IMR-90 (cell line): Measurements from ENCODE around the gene FOXP1. TPM values are rescaled to one million over a fixed set of nuclear protein-coding genes. Genes with fewer than 3 reads are reported as not detected.

Experiments
- ATAC-seq: fragments of 200-7000 bp; cut with Tn5 transposase; 2 replicates; pipeline ENCODE4 v1.9.1; 2020; ENCODE audit warnings: low read depth, mild to moderate bottlenecking, moderate library complexity
- BruUV-seq: library from RNA; stranded (reverse); fragments of 400-500 nt; replicated peaks from 2 replicates; lab custom pipeline; 2021; lab: Mats Ljungman, UMichigan
- CTCF ChIA-PET: fragments of 300-600 bp; formaldehyde crosslinking; extraction: SDS; loops from one replicate; lab custom pipeline; 2021; ENCODE audit warnings: antibody characterized with exemption; lab: Yijun Ruan, JAX
- POLR2A ChIA-PET: fragments of 300-600 bp; sonication (Branson Sonifier 250); formaldehyde crosslinking; loops from one replicate; lab custom pipeline; 2022; ENCODE audit warnings: antibody characterized with exemption; ENCODE audit not compliant: unreplicated experiment; lab: Charles Lee
- DNase-seq: peaks from one replicate; pipeline ENCODE4 v3.0.0; 2013
- H2AFZ ChIP-seq: replicated peaks from 2 replicates; pipeline ENCODE3; 2013; ENCODE audit warnings: low read length, mild to moderate bottlenecking; ENCODE audit not compliant: poor library complexity
- H2AK5ac ChIP-seq: 2 replicates; pipeline ENCODE4 v1.6.1; 2013; ENCODE audit warnings: low read depth, low read length, inconsistent platforms
- H2AK9ac ChIP-seq: replicated peaks from 2 replicates; pipeline ENCODE3; 2013; ENCODE audit warnings: mild to moderate bottlenecking, low read depth, low read length, moderate library complexity; ENCODE audit not compliant: poor library complexity
- H2BK120ac ChIP-seq: 2 replicates; pipeline ENCODE4 v1.6.1; 2013; ENCODE audit warnings: low read depth, low read length, inconsistent platforms
- H2BK15ac ChIP-seq: 3 replicates; pipeline ENCODE4 v1.6.1; 2013; ENCODE audit warnings: low read depth, low read length, inconsistent platforms
- H2BK20ac ChIP-seq: 2 replicates; pipeline ENCODE4 v1.6.1; 2013; ENCODE audit warnings: low read depth, mild to moderate bottlenecking, inconsistent platforms, low read length, moderate library complexity
- H2BK5ac ChIP-seq: 2 replicates; pipeline ENCODE4 v1.6.1; 2013; ENCODE audit warnings: mild to moderate bottlenecking, low read depth, low read length, inconsistent platforms; ENCODE audit not compliant: poor library complexity, severe bottlenecking
- H3K14ac ChIP-seq: replicated peaks from 2 replicates; pipeline ENCODE4 v1.6.1; 2013; ENCODE audit warnings: low read depth, low read length, inconsistent platforms
- H3K18ac ChIP-seq: 2 replicates; pipeline ENCODE4 v1.6.1; 2013; ENCODE audit warnings: low read depth, low read length, control low read depth
- H3K23ac ChIP-seq: 2 replicates; pipeline ENCODE4 v1.6.1; 2013; ENCODE audit warnings: low read depth, low read length, inconsistent platforms
- H3K27ac ChIP-seq: 2 replicates; pipeline ENCODE4 v1.5.1; 2013; ENCODE audit warnings: mild to moderate bottlenecking, control low read depth, low read length; ENCODE audit not compliant: insufficient read depth
- H3K27me3 ChIP-seq: 2 replicates; pipeline ENCODE4 v1.6.1; 2013; ENCODE audit warnings: low read length; ENCODE audit not compliant: control insufficient read depth, insufficient read depth
- H3K36me3 ChIP-seq: 2 replicates; pipeline ENCODE4 v1.6.1; 2013; ENCODE audit warnings: low read length, mixed read lengths; ENCODE audit not compliant: control insufficient read depth, insufficient read depth
- H3K4ac ChIP-seq: 2 replicates; pipeline ENCODE4 v1.6.1; 2013; ENCODE audit warnings: low read depth, low read length, inconsistent platforms
- H3K4me1 ChIP-seq: 2 replicates; pipeline ENCODE4 v1.6.1; 2013; ENCODE audit warnings: low read length, mixed read lengths; ENCODE audit not compliant: control insufficient read depth, insufficient read depth
- H3K4me2 ChIP-seq: 2 replicates; pipeline ENCODE4 v1.6.1; 2013; ENCODE audit warnings: low read depth, mild to moderate bottlenecking, control low read depth, low read length, moderate library complexity
- H3K4me3 ChIP-seq: 2 replicates; pipeline ENCODE4 v1.5.1; 2013; ENCODE audit warnings: low read depth, mild to moderate bottlenecking, control low read depth, low read length, moderate library complexity; ENCODE audit not compliant: insufficient read depth
- H3K56ac ChIP-seq: 2 replicates; pipeline ENCODE4 v1.6.1; 2013; ENCODE audit warnings: low read length, inconsistent platforms; ENCODE audit not compliant: insufficient read depth; ENCODE audit errors: extremely low read depth
- H3K79me1 ChIP-seq, 2 experiments: 2 replicates each; pipeline ENCODE4 v1.6.1; 2013; ENCODE audit warnings: low read length in 2 of 2, inconsistent platforms in 1 of 2, low read depth in 1 of 2
- H3K9ac ChIP-seq: 2 replicates; pipeline ENCODE4 v1.6.1; 2013; ENCODE audit warnings: low read depth, low read length, control low read depth
- H3K9me1 ChIP-seq: 2 replicates; pipeline ENCODE4 v1.6.1; 2013; ENCODE audit warnings: low read length, inconsistent platforms; ENCODE audit not compliant: insufficient read depth
- H3K9me3 ChIP-seq: 2 replicates; pipeline ENCODE4 v1.6.1; 2013; ENCODE audit warnings: low read length; ENCODE audit not compliant: control insufficient read depth, insufficient read depth
- H4K20me1 ChIP-seq: 2 replicates; pipeline ENCODE4 v1.6.1; 2013; ENCODE audit warnings: low read length, inconsistent platforms; ENCODE audit not compliant: insufficient read depth
- H4K5ac ChIP-seq: 2 replicates; pipeline ENCODE4 v1.6.1; 2013; ENCODE audit warnings: mild to moderate bottlenecking, low read depth, low read length, control low read depth
- H4K8ac ChIP-seq, 2 experiments: 2 replicates each; pipeline ENCODE4 v1.6.1; 2013; ENCODE audit warnings: low read depth in 2 of 2, low read length in 2 of 2, control low read depth in 1 of 2, inconsistent platforms in 1 of 2
- H4K91ac ChIP-seq: 2 replicates; pipeline ENCODE4 v1.6.1; 2013; ENCODE audit warnings: low read depth, low read length, inconsistent platforms; ENCODE audit not compliant: insufficient read depth
- FOS ChIP-seq: fragments of 150-350 bp; IDR thresholded peaks from 2 replicates; pipeline ENCODE4 v1.6.1; 2016; ENCODE audit warnings: low read depth, low read length
- NFE2L2 ChIP-seq: fragments of 150-350 bp; IDR thresholded peaks from 2 replicates; pipeline ENCODE4 v1.6.1; 2016; ENCODE audit warnings: low read depth, mild to moderate bottlenecking, low read length
- POLR2A ChIP-seq: IDR thresholded peaks from 2 replicates; pipeline ENCODE4 v1.6.1; 2012; ENCODE audit warnings: mild to moderate bottlenecking, low read depth, low read length
- SMC3 ChIP-seq: fragments of 150-350 bp; IDR thresholded peaks from 2 replicates; pipeline ENCODE4 v1.6.1; 2016; ENCODE audit warnings: low read depth, mild to moderate bottlenecking, antibody characterized with exemption, low read length, moderate library complexity
- WGBS, 2 experiments: methylation state at CpG; one replicate each; pipeline versions ENCODE4 v1.1.5 to v1.1.7; 2013; ENCODE audit warnings: missing lambda C conversion rate in 2 of 2; ENCODE audit not compliant: insufficient read length in 1 of 2; ENCODE audit errors: extremely low coverage in 2 of 2; 5-methylcytosine and 5-hydroxymethylcytosine counted together
- dilution Hi-C: fragments of 300-500 bp; cut with HindIII; formaldehyde crosslinking; loops from one replicate; pipeline ENCODE4 v1.14.3; 2018; ENCODE audit warnings: low sequenced_read_pairs; ENCODE audit not compliant: unreplicated experiment
- in situ Hi-C: fragments of 300-500 bp; cut with MboI; formaldehyde crosslinking; loops from 3 replicates; pipeline ENCODE4 v1.14.3; 2019; ENCODE audit warnings: low sequenced_read_pairs, inconsistent platforms, mixed read lengths
- intact Hi-C: fragments of 100-400 bp; cut with micrococcal nuclease; formaldehyde crosslinking; loops from 2 replicates; pipeline ENCODE4 v1.10.0; 2022
- polyA plus RNA-seq, 3 experiments: library from polyadenylated mRNA; depleted of rRNA; stranded (reverse); fragments of >200 nt; gene quantifications; 2 replicates each; pipeline ENCODE4 v1.2.3, GENCODE V29; 2012; ENCODE audit warnings: low replicate concordance in 1 of 3
- total RNA-seq: library from RNA; depleted of rRNA; stranded (reverse); fragments of >200 nt; gene quantifications from 2 replicates; pipeline ENCODE4 v1.2.3, GENCODE V29; 2012

The FOXP1 gene
- total and polyA plus RNA-seq, 2 of the 4 experiments (the other 2 are of a cell fraction) = 37.0 to 132 TPM

GRCh38 chr3:71104556-71104955 lies 479.0 kb downstream of the FOXP1 start:
- Histone ChIP-seq H3K27me3 (no peaks in the 10 kb centered on the region), H2AK9ac (no peak overlapping the region), H2BK20ac (peak overlapping the region; percentile 17), H4K8ac (peak overlapping the region in 1 of 2 experiments; percentile 68; a peak in 2 of 4 replicates), H3K14ac (no peak overlapping the region), H3K23ac (no peak overlapping the region; the same call in 1 of the 2 replicates), H3K79me1 (peaks cover 28 to 68% of the 10 kb centered on the region in 2 experiments), H3K56ac (no peak overlapping the region), H3K27ac (peak overlapping the region; percentile 23; the same call in 1 of the 2 replicates), H3K4ac (0 out of 2 replicates have a peak overlapping the region, but pooled peaks have one; percentile 33), H2AFZ (no peak overlapping the region), H3K9me1 (peaks cover 10% of the 10 kb centered on the region), H4K91ac (no peak overlapping the region), H4K5ac (no peak overlapping the region), H3K9ac (no peak overlapping the region), H4K20me1 (no peaks in the 10 kb centered on the region), H3K18ac (peak overlapping the region; percentile 64; the same call in 1 of the 2 replicates), H2AK5ac (no peak overlapping the region; the same call in 1 of the 2 replicates), H3K36me3 (no peaks in the 10 kb centered on the region; the same call in 1 of the 2 replicates), H3K4me1 (peaks cover 36% of the 10 kb centered on the region), H3K4me2 (no peak overlapping the region), H2BK15ac (peak overlapping the region; percentile 68; the same call in 1 of the 3 replicates), H2BK120ac (peak overlapping the region; percentile 50; the same call in 1 of the 2 replicates), H2BK5ac (peak overlapping the region; percentile 41), H3K4me3 (no peak overlapping the region), H3K9me3 (no peaks in the 10 kb centered on the region)
- no peak for ATAC-seq
- intact Hi-C loops (loop anchor here (10.0 kb wide), 2 partner anchors 120 to 580 kb away; no protein-coding TSS in a partner anchor), in situ Hi-C loops (no loop called here), dilution Hi-C loops (no loop called here)
- no TSS peak for BruUV-seq
- no peak for DNase-seq
- no CpG with 5 or more reads among the region's 3 CpGs for WGBS, 2 experiments
- ChIA-PET POLR2A (interaction anchor here (0.6 kb wide), 1 partner anchor 11 kb away, joined by 3 read pairs; no protein-coding TSS in a partner anchor), CTCF (no interaction called here)
- no peak for TF ChIP-seq FOS
- TF ChIP-seq POLR2A = no peak
- no peak for TF ChIP-seq SMC3
- TF ChIP-seq NFE2L2 = no peak
